ENCODE results near the gene MAML3.

Gene MAML3

GRCh38 chr4:139887962-139888735, 265.8 kb downstream of the MAML3 start:
- DNase-seq, result no peak

- DNase-seq, result no peak
Observed at GRCh38 chr4:139887376-139887802, 266.6 kb downstream of the MAML3 start.

- no peak for DNase-seq
Observed at GRCh38 chr4:139886798-139887197, 267.2 kb downstream of the MAML3 start.

GRCh38 chr4:139884438-139884837, 269.5 kb downstream of the MAML3 start:
- no peak for DNase-seq

- no peak for DNase-seq
Observed at GRCh38 chr4:139880841-139881240, 273.1 kb downstream of the MAML3 start.

GRCh38 chr4:139878050-139878449, 275.9 kb downstream of the MAML3 start:
- DNase-seq, result no peak

- no peak for DNase-seq
Observed at GRCh38 chr4:139876337-139876941, 277.5 kb downstream of the MAML3 start.

GRCh38 chr4:139875411-139875825, 278.6 kb downstream of the MAML3 start:
- peak; percentile 56 for DNase-seq

GRCh38 chr4:139873111-139873860, 280.7 kb downstream of the MAML3 start:
- DNase-seq, result no peak

- no peak for DNase-seq
Observed at GRCh38 chr4:139872274-139872673, 281.7 kb downstream of the MAML3 start.

GRCh38 chr4:139869810-139870209, 284.2 kb downstream of the MAML3 start:
- no peak for DNase-seq

GRCh38 chr4:139866276-139866962, 287.6 kb downstream of the MAML3 start:
- DNase-seq, result no peak

- no peak for DNase-seq
Observed at GRCh38 chr4:139865537-139865936, 288.4 kb downstream of the MAML3 start.

- no peak for DNase-seq
Observed at GRCh38 chr4:139863531-139863930, 290.5 kb downstream of the MAML3 start.

GRCh38 chr4:139861471-139861870, 292.5 kb downstream of the MAML3 start:
- DNase-seq, result no peak

- DNase-seq, result no peak
Observed at GRCh38 chr4:139860435-139861024, 293.5 kb downstream of the MAML3 start.

GRCh38 chr4:139859876-139860275, 294.1 kb downstream of the MAML3 start:
- DNase-seq, result no peak

GRCh38 chr4:139858436-139859205, 295.4 kb downstream of the MAML3 start:
- no peak for DNase-seq

GRCh38 chr4:139857977-139858376, 296.0 kb downstream of the MAML3 start:
- DNase-seq, result no peak

- DNase-seq, result peak; percentile 19
Observed at GRCh38 chr4:139857021-139857420, 297.0 kb downstream of the MAML3 start.

- no peak for DNase-seq
Observed at GRCh38 chr4:139854668-139855403, 299.1 kb downstream of the MAML3 start.
